ENCODE data around the gene TMSB4X.

DNA sequence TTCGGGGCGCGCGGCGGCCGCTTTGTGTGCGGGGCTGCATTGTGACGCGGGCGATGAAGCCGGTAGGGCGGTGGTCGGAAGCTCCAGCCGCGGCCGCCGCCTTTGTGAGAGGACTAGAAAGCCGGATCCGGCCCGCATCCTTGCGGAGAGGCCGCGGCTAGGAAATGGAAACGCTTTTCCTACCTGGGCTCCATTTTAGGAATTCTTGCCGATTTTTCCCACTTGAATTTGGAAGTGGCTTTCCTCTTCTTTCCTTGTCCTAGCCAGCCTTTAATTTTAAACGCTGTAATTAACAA lies 708 bp downstream of the TMSB4X start:
- TF ChIP-seq CTCF (IDR thresholded peaks at IDR 0.05; ENCODE audit: insufficient read depth, low read depth, low read length): no peak
- no peak for TF ChIP-seq EZH2 (IDR thresholded peaks at IDR 0.05; ENCODE audit: insufficient read depth, low read length)

Data from astrocyte (in vitro differentiated cells and primary cell).